Ovary (tissue), 9 donors: ENCODE data around the gene THOC7. TPM values are rescaled to one million over a fixed set of nuclear protein-coding genes. Genes with fewer than 3 reads are reported as not detected.

Source experiments
- DNase-seq, 5 donors: peaks; one replicate each; pipeline ENCODE4 v3.0.0-alpha.2; 2019 to 2020
- H3K27ac ChIP-seq, 2 donors: fragments of 200-600 bp; one replicate each; pipeline versions ENCODE4 v1.5.1 to v1.8.0; 2019 to 2022
- H3K27me3 ChIP-seq: fragments of 200-600 bp; one replicate; pipeline ENCODE4 v1.8.0; 2022
- H3K36me3 ChIP-seq: fragments of 200-600 bp; sonication (generic); one replicate; pipeline ENCODE4 v1.5.1; 2019
- H3K4me1 ChIP-seq: one replicate; pipeline ENCODE4 v1.8.1; 2013; ENCODE audit warnings: mild to moderate bottlenecking, moderate library complexity; ENCODE audit not compliant: insufficient read depth
- H3K4me3 ChIP-seq: fragments of 200-600 bp; sonication (generic); one replicate; pipeline ENCODE4 v1.5.1; 2017
- H3K9me3 ChIP-seq, 2 donors: fragments of 200-600 bp in 1 of 2; sonication (generic) in 1 of 2; one replicate each; pipeline versions ENCODE4 v1.5.1 to v1.8.1; 2013 to 2019; ENCODE audit warnings: mild to moderate bottlenecking in 1 of 2, moderate library complexity in 1 of 2
- EP300 ChIP-seq: sonication (generic); formaldehyde crosslinking; IDR thresholded peaks from one replicate; pipeline ENCODE4 v1.6.1; 2017; ENCODE audit warnings: antibody characterized with exemption
- POLR2A ChIP-seq: fragments of 450-650 bp; IDR thresholded peaks from one replicate; pipeline ENCODE4 v1.6.1; 2017; ENCODE audit warnings: antibody characterized with exemption, mild to moderate bottlenecking, moderate library complexity
- WGBS, 3 donors: extraction: QIAGEN DNeasy Blood & Tissue Kit in 1 of 3; methylation state at CpG; one replicate each; pipeline versions ENCODE4 v1.1.5 to v1.1.7; 2013 to 2017; 5-methylcytosine and 5-hydroxymethylcytosine counted together
- intact Hi-C, 4 donors: fragments of 100-400 bp; cut with DNase I; formaldehyde crosslinking; loops; one replicate each; pipeline versions ENCODE4 v1.11.0 to v1.15.1; 2022 to 2023
- polyA plus RNA-seq, 2 donors: library from polyadenylated mRNA; stranded (reverse); fragments of 200-250 nt in 1 of 2; fragments of 350-450 nt in 1 of 2; fragmentation: Illumina TruSeq in 1 of 2; extraction: RNeasy Lipid Tissue Mini Kit (QIAGEN cat#74804) in 1 of 2; gene quantifications; one replicate each; pipeline ENCODE4 v1.2.3, GENCODE V29; 2013 to 2014
- total RNA-seq, 7 donors: library from RNA; depleted of rRNA in 2 of 7; stranded (reverse); fragments of >200 nt in 2 of 7; fragmentation: NEBNext Ultra II Directional in 3 of 7; extraction: Animal tissue kit (Norgen Biotek cat#: 25700) in 3 of 7; gene quantifications; one replicate each; pipeline versions ENCODE4 v1.1.0 to v1.2.4, GENCODE V29; 2016 to 2023
- TF ChIP-seq, protein P1 (sequence below), 3 donors: fragments of 450-650 bp in 2 of 3; fragments of 200-600 bp in 1 of 3; IDR thresholded peaks; one replicate each; pipeline versions ENCODE4 v1.5.1 to v1.8.0; 2016 to 2022; ENCODE audit warnings: antibody characterized with exemption in 3 of 3, mild to moderate bottlenecking in 1 of 3
- donor health status: DM: no; HTN: no; CAD: no; lungs with moderate emphysema.
- donor health status: DM: no; HTN: no; CAD: no.
- donor health status: Bipolar disorder and iron deficiency.
- donor health status: DM: yes; HTN: yes; CAD: no.
- donor health status: DM: no; HTN: no; CAD: no.
- donor health status: DM: yes; HTN: yes; CAD: no.

THOC7 gene
- total and polyA plus RNA-seq, 9 donors, result 38.2 to 80.3 (median 47.4) TPM

DNA sequence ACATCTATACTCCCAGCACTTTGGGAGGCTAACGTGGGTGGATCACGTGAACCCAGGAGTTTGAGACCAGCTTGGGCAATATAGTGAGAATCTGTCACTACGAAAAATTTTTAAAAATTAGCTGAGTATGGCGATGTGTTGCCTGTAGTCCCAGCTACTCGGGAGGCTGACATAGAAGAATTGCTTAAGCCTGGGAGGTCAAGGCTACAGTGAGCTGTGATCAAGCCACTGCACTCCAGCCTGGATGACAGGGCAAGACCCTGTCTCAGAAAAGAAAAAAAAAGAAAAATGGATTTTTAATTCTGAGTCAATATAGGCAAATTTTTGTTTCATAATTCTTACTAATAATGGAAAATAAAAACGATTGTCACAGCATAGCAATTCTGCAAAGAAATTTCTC, 31.2 kb downstream of the THOC7 start:
- no peaks in the 10 kb centered on the region for H3K27me3 ChIP-seq
- H3K4me3 ChIP-seq, result no peak overlapping the region
- intact Hi-C loops, result no loop called here
- no peak for DNase-seq
- no peak overlapping the region for H3K27ac ChIP-seq
- TF ChIP-seq EP300, result no peak
- TF ChIP-seq, protein P1, sequence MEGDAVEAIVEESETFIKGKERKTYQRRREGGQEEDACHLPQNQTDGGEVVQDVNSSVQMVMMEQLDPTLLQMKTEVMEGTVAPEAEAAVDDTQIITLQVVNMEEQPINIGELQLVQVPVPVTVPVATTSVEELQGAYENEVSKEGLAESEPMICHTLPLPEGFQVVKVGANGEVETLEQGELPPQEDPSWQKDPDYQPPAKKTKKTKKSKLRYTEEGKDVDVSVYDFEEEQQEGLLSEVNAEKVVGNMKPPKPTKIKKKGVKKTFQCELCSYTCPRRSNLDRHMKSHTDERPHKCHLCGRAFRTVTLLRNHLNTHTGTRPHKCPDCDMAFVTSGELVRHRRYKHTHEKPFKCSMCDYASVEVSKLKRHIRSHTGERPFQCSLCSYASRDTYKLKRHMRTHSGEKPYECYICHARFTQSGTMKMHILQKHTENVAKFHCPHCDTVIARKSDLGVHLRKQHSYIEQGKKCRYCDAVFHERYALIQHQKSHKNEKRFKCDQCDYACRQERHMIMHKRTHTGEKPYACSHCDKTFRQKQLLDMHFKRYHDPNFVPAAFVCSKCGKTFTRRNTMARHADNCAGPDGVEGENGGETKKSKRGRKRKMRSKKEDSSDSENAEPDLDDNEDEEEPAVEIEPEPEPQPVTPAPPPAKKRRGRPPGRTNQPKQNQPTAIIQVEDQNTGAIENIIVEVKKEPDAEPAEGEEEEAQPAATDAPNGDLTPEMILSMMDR (IDR thresholded peaks at IDR 0.05), result no peak
- TF ChIP-seq POLR2A, result no peak
- no peaks in the 10 kb centered on the region for H3K9me3 ChIP-seq
- H3K36me3 ChIP-seq, result no peaks in the 10 kb centered on the region
- no peaks in the 10 kb centered on the region for H3K4me1 ChIP-seq
- 83 to 86% (median 85%) methylated on average over 6 of the region's 6 CpGs for WGBS, 3 donors

DNA sequence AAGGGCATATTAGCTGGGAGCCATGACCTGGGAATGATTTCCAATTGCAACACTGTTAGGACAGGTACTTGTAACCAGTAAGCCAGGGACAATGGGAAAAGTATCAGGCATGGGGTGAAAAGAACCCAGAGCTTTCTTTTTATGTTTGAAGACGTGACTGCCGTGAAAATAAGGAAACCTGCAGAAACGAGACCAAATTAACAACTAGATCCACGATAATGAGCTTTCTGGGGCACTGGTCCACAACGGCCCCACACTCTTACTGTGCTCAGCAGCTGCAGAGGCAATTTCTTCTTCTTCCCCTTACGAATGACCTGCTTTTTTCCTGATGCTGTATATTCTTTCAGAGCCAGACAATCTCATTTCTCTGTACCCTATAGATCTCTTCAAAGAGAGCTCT, 33.1 kb downstream of the THOC7 start:
- Histone ChIP-seq H3K9me3 (no peaks in the 10 kb centered on the region), H3K27ac (no peak overlapping the region), H3K36me3 (no peaks in the 10 kb centered on the region), H3K4me1 (no peaks in the 10 kb centered on the region), H3K27me3 (no peaks in the 10 kb centered on the region), H3K4me3 (no peak overlapping the region)
- 94 to 97% (median 96%) methylated on average over 6 of the region's 6 CpGs for WGBS, 3 donors
- intact Hi-C loops, result no loop called here
- TF ChIP-seq EP300, result no peak
- TF ChIP-seq POLR2A, result no peak
- TF ChIP-seq, protein P1 (IDR thresholded peaks at IDR 0.05), result no peak
- no peak for DNase-seq

DNA sequence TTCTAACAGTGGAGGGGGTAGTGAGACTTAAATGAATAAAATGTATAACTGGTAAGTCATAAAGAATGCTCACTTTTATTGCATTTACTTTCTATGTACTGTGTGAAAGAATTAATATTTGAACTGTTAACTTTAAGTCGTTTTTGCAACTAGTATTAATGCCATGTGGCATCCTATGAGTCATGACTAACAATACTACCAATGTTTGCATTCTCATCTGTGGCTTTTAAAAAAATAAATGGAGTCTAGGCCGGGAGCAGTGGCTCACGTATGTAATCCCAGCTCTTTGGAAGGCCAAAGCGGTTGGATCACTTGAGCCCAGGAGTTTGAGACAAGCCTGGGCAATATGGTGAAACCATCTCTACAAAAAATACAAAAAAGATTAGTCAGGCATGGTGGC, 39.3 kb downstream of the THOC7 start:
- intact Hi-C loops, result no loop called here
- WGBS, 3 donors, result 81 to 86% (median 83%) methylated on average over 4 of the region's 4 CpGs
- H3K27me3 ChIP-seq, result no peaks in the 10 kb centered on the region

DNA sequence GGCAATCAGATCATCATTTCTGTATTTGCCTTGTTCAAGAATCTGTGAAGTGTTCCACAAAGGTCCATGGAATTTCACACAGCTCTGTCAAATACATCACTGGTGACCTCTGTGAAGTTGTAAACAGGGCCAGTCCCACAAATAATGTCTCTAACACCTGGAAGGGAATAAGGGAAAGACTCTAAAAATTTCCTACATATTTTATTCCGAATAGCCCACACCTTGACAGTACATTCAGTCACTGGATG, 44.5 kb downstream of the THOC7 start, which contains the start of gene C3orf49:
Gene C3orf49, plus strand, starts transcription at position 149 of the 248 bp plus-strand sequence. CDS start 173 bp downstream, outside the sequence.
- 87 to 97% (median 93%) methylated on average over 1 of the region's 1 CpG for WGBS, 3 donors
- Histone ChIP-seq H3K4me3 (no peak within 1 kb of the TSS), H3K4me1 (no peaks in the 10 kb centered on the region), H3K9me3 (no peaks in the 10 kb centered on the region), H3K27ac (no peak within 1 kb of the TSS), H3K27me3 (no peaks in the 10 kb centered on the region), H3K36me3 (no peaks in the 10 kb centered on the region)
- DNase-seq, result no peak
- intact Hi-C loops, result loop anchor here (5.0 to 10.0 kb wide), 3 partner anchors 464 to 1197 kb away; no protein-coding TSS in a partner anchor
- TF ChIP-seq, protein P1 (IDR thresholded peaks at IDR 0.05), result no peak
- TF ChIP-seq POLR2A, result no peak
- TF ChIP-seq EP300, result no peak

More for the DNA sequence above, 39.3 kb downstream of the THOC7 start:
- no peaks in the 10 kb centered on the region for H3K36me3 ChIP-seq
- H3K4me1 ChIP-seq, result no peaks in the 10 kb centered on the region
- H3K4me3 ChIP-seq, result no peak overlapping the region
- no peak for DNase-seq
- no peak overlapping the region for H3K27ac ChIP-seq
- H3K9me3 ChIP-seq, result no peaks in the 10 kb centered on the region
- TF ChIP-seq, protein P1 (IDR thresholded peaks at IDR 0.05), result no peak
- no peak for TF ChIP-seq EP300
- TF ChIP-seq POLR2A, result no peak
